Chondrocyte (in vitro differentiated cells): ENCODE data around the gene SIRPD. TPM values are rescaled to one million over a fixed set of nuclear protein-coding genes. Genes with fewer than 3 reads are reported as not detected.

Experiments used
- DNase-seq: peaks from one replicate; pipeline ENCODE4 v3.0.0; 2021; ENCODE audit warnings: mixed read lengths, low spot score
- H3K27ac Mint-ChIP-seq: one replicate; pipeline ENCODE4 v1.8.0; 2021; ENCODE audit warnings: mild to moderate bottlenecking, moderate library complexity, mixed read lengths; ENCODE audit not compliant: unreplicated experiment
- H3K27me3 Mint-ChIP-seq: 2 replicates; pipeline ENCODE4 v1.8.0; 2021; ENCODE audit warnings: low read depth, mixed read lengths
- H3K36me3 Mint-ChIP-seq: 2 replicates; pipeline ENCODE4 v1.8.0; 2021; ENCODE audit warnings: low read depth, mixed read lengths
- H3K4me1 Mint-ChIP-seq: 2 replicates; pipeline ENCODE4 v1.8.0; 2021; ENCODE audit warnings: low read depth, mild to moderate bottlenecking, mixed read lengths
- H3K4me3 Mint-ChIP-seq: one replicate; pipeline ENCODE4 v1.8.0; 2021; ENCODE audit warnings: mild to moderate bottlenecking, moderate library complexity, mixed read lengths; ENCODE audit not compliant: unreplicated experiment
- H3K9me3 Mint-ChIP-seq: 2 replicates; pipeline ENCODE4 v1.8.0; 2021; ENCODE audit warnings: low read depth, mixed read lengths
- total RNA-seq: library from RNA; stranded (reverse); gene quantifications from 3 replicates; pipeline ENCODE4 v1.2.1, GENCODE V29; 2021
- TF ChIP-seq, protein P1 (sequence below): fragments of 200-600 bp; sonication (generic); IDR thresholded peaks from 2 replicates; pipeline ENCODE4 v1.5.0; 2021; ENCODE audit warnings: antibody characterized with exemption, mild to moderate bottlenecking, moderate library complexity

Gene SIRPD
- total RNA-seq, 1 donor from 2014 or later, result not detected

GRCh38 chr20:1537731-1538058 lies 19.8 kb downstream of the SIRPD start:
- peaks cover 24% of the 10 kb centered on the region for H3K27me3 Mint-ChIP-seq
- H3K4me3 Mint-ChIP-seq, result no peak overlapping the region
- no peak for DNase-seq
- H3K9me3 Mint-ChIP-seq, result no peaks in the 10 kb centered on the region
- H3K4me1 Mint-ChIP-seq, result no peaks in the 10 kb centered on the region
- TF ChIP-seq, protein P1, sequence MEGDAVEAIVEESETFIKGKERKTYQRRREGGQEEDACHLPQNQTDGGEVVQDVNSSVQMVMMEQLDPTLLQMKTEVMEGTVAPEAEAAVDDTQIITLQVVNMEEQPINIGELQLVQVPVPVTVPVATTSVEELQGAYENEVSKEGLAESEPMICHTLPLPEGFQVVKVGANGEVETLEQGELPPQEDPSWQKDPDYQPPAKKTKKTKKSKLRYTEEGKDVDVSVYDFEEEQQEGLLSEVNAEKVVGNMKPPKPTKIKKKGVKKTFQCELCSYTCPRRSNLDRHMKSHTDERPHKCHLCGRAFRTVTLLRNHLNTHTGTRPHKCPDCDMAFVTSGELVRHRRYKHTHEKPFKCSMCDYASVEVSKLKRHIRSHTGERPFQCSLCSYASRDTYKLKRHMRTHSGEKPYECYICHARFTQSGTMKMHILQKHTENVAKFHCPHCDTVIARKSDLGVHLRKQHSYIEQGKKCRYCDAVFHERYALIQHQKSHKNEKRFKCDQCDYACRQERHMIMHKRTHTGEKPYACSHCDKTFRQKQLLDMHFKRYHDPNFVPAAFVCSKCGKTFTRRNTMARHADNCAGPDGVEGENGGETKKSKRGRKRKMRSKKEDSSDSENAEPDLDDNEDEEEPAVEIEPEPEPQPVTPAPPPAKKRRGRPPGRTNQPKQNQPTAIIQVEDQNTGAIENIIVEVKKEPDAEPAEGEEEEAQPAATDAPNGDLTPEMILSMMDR, result no peak
- H3K36me3 Mint-ChIP-seq, result no peaks in the 10 kb centered on the region
- no peak overlapping the region for H3K27ac Mint-ChIP-seq

- H3K9me3 Mint-ChIP-seq, result no peaks in the 10 kb centered on the region
- TF ChIP-seq, protein P1, result no peak
- H3K4me1 Mint-ChIP-seq, result no peaks in the 10 kb centered on the region
- H3K4me3 Mint-ChIP-seq, result no peak overlapping the region
- no peak overlapping the region for H3K27ac Mint-ChIP-seq
- no peak for DNase-seq
- H3K36me3 Mint-ChIP-seq, result no peaks in the 10 kb centered on the region
- peaks cover 20% of the 10 kb centered on the region for H3K27me3 Mint-ChIP-seq
Measured at GRCh38 chr20:1536893-1537730, 20.4 kb downstream of the SIRPD start.

- Mint-ChIP-seq H3K36me3 (no peaks in the 10 kb centered on the region), H3K27ac (no peak overlapping the region), H3K9me3 (no peaks in the 10 kb centered on the region), H3K4me1 (no peaks in the 10 kb centered on the region), H3K4me3 (no peak overlapping the region), H3K27me3 (peaks cover 21% of the 10 kb centered on the region)
- TF ChIP-seq, protein P1, result no peak
- no peak for DNase-seq
Measured at GRCh38 chr20:1535420-1536175, 21.9 kb downstream of the SIRPD start.

DNA sequence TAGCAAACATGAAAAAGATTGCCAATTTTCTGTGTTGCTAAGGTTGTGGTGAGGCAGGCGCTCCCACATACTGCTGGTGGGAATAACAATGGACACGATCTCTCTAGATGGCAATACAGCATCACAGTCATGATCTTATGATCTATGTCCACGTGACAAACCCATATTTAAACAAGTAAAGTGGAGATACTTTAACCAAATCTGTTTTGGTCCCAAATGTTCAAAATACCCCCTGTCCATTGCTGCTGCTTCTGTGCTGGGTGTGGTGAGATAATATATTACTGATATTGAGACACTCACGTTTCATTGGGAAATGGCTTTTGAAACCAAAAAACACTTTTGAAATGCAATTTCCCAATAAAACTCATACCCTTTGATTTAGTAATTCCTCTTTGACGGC lies 23.0 kb downstream of the SIRPD start:
- peaks cover 20% of the 10 kb centered on the region for H3K27me3 Mint-ChIP-seq
- no peak overlapping the region for H3K4me3 Mint-ChIP-seq
- H3K9me3 Mint-ChIP-seq, result no peaks in the 10 kb centered on the region
- no peaks in the 10 kb centered on the region for H3K36me3 Mint-ChIP-seq
- TF ChIP-seq, protein P1, result no peak
- no peak for DNase-seq
- H3K27ac Mint-ChIP-seq, result no peak overlapping the region
- H3K4me1 Mint-ChIP-seq, result no peaks in the 10 kb centered on the region

DNA sequence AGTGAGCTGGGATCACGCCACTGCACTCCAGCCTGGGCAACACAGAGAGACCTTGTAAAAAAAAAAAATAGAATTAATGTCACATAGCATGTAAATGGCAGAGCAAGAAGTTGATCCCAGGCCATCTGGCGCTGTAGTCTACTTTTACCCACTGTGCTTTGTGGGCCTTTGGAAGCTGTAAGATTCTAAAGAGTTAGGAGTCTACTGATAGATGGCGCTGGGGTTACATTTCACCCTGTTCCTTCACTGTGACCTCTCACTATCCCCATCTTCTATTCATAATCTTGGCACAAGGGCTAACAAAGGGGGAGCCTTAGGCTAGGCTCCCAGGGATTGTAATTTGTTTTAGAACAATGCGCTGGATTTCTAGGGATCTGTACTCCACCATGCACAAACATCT lies 24.4 kb downstream of the SIRPD start:
- no peak overlapping the region for H3K4me3 Mint-ChIP-seq
- H3K36me3 Mint-ChIP-seq, result no peaks in the 10 kb centered on the region
- peaks cover 6% of the 10 kb centered on the region for H3K9me3 Mint-ChIP-seq
- peaks cover 16% of the 10 kb centered on the region for H3K27me3 Mint-ChIP-seq
- TF ChIP-seq, protein P1, result no peak
- no peak for DNase-seq
- H3K4me1 Mint-ChIP-seq, result no peaks in the 10 kb centered on the region
- H3K27ac Mint-ChIP-seq, result no peak overlapping the region
